LNCaP clone FGC (cell line): ENCODE data around the gene DGCR2.

Experiments
- DNase-seq: peaks from one replicate; pipeline ENCODE4 v3.0.0-alpha.2; 2011; ENCODE audit warnings: low read depth
- H3K4me3 ChIP-seq: 2 replicates; pipeline ENCODE4 v1.5.1; 2011; ENCODE audit warnings: mild to moderate bottlenecking, low read depth, low read length, control low read depth
- TF ChIP-seq, protein P1 (sequence below): IDR thresholded peaks from 2 replicates; pipeline ENCODE4 v1.5.1; 2012; ENCODE audit warnings: mild to moderate bottlenecking; ENCODE audit not compliant: control insufficient read depth, insufficient read depth; ENCODE audit errors: extremely low read depth

Gene DGCR2

DNA sequence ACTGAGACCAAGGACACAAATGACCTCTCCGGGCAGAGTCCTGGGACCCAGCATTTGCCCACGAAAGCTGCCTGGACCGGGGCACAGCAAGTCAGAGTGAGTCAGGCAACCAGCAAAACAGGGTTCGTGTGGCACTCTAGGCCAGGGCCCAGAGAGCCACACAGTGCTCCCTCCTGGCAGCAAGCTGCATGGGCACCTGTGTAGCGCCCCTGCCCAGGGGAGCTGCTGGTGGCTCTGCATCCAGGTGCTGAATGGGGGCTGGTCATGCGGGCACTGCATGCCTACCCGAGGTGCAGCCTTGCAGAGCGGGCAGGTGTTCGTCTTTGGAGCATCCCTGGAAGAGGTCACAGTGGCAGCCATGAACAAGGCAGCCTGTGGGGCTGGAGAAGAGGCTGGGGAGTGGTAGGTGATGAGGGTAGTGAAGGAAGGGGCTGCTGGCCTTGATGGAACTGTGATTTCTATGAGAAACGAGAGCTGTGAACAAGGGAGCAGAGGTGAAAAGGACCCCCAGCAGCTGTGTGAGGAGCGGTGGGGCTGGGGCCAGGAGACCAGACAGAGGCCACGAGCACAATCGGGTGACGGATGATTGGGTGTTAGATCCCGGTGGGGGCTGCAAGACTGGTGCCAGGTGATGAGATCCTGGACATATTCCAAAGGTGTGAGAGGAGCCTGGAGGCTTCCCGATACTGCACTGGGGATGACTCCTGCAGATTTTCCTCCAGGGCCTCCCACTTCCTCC lies 63.3 kb downstream of the DGCR2 start:
- TF ChIP-seq, protein P1, sequence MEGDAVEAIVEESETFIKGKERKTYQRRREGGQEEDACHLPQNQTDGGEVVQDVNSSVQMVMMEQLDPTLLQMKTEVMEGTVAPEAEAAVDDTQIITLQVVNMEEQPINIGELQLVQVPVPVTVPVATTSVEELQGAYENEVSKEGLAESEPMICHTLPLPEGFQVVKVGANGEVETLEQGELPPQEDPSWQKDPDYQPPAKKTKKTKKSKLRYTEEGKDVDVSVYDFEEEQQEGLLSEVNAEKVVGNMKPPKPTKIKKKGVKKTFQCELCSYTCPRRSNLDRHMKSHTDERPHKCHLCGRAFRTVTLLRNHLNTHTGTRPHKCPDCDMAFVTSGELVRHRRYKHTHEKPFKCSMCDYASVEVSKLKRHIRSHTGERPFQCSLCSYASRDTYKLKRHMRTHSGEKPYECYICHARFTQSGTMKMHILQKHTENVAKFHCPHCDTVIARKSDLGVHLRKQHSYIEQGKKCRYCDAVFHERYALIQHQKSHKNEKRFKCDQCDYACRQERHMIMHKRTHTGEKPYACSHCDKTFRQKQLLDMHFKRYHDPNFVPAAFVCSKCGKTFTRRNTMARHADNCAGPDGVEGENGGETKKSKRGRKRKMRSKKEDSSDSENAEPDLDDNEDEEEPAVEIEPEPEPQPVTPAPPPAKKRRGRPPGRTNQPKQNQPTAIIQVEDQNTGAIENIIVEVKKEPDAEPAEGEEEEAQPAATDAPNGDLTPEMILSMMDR: peak; percentile 58
- DNase-seq: no peak

DNA sequence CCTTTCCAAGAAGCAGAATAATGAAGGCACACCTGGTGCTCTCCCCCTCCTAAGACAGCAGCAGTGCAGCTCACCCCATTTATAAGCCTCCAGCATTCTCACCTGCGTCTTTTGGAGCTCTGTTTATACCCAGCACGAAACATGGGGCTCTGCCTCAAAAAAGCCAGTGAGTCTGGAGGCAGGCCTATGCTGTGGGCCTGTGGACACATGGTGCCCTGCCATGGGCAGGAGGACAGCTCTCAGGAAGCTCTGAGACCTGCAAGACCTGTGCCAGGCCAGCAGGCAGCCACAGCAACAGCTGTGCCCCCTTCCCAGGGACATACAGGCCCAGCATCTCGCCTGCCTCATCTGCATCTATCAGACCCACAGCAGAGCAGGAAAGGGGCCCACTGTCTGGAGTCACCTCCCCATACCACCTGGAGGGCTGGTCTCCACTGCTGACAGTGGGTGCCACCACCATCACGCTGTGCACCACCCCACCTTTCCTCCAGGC lies 64.2 kb downstream of the DGCR2 start:
- DNase-seq: no peak
- H3K4me3 ChIP-seq: no peak overlapping the region
- TF ChIP-seq, protein P1: no peak

More for the DNA sequence above, 63.3 kb downstream of the DGCR2 start:
- H3K4me3 ChIP-seq: no peak overlapping the region

DNA sequence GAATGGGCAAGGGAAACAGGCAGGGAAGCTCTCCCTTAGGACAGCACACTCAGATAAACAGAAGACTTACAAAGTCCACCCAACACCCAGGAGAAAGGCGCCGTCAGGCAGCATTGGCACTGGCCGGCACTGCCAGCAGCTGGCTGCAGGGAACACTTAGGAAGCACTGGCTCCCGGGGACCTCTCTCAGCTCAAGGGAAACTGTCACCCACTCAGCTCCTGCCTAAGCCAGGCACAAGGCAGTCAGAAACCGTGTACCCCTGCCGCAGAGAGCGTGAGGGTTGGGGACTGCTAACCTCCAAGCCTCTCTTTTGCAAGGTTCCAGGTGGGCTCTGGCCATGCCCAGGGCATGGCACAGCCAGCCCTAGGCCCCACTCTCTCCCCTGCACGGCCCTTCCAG lies 64.7 kb downstream of the DGCR2 start:
- TF ChIP-seq, protein P1: no peak
- DNase-seq: no peak
- H3K4me3 ChIP-seq: no peak overlapping the region

DNA sequence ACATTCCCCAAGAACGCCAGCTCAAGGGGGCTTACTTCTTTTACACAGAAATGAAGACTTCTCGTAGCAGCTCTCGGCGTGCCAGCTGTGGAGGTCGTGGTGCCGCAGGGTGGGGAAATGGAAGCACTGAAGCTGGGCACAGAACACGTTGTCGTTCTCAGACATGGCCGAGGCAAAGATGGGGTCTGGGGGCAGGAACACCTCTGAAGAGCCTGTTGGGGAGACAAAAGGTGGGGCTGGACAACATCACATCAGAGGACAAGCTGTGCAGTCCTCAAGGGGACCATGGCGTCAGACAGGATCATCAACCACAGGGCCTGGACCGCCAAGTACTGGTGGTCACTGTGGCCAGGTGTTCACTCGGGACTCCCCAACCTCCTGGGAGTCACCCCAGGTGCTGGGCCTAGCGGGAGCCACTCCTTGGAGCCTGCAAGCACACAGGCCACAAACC lies 65.2 kb downstream of the DGCR2 start:
- no peak for DNase-seq
- H3K4me3 ChIP-seq: no peak overlapping the region
- TF ChIP-seq, protein P1: no peak

DNA sequence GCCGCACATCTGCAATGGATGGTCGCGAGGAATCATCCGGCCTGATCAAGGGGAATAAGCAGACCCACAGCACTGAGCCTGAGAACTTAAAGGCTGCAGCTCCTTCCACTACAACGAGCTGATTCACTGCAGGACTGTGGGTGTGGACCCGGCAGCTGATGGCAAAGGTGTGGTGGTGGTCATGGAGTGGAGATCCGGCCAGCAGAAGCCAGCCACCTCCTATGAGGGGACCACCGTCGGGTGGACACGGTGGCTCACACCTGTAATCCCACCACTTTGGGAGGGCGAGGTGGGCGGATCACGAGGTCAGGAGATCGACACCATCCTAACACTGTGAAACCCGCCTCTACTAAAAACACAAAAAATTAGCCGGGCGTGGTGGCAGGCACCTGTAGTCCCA lies 66.4 kb downstream of the DGCR2 start:
- DNase-seq: no peak
- TF ChIP-seq, protein P1: no peak
- H3K4me3 ChIP-seq: no peak overlapping the region

DNA sequence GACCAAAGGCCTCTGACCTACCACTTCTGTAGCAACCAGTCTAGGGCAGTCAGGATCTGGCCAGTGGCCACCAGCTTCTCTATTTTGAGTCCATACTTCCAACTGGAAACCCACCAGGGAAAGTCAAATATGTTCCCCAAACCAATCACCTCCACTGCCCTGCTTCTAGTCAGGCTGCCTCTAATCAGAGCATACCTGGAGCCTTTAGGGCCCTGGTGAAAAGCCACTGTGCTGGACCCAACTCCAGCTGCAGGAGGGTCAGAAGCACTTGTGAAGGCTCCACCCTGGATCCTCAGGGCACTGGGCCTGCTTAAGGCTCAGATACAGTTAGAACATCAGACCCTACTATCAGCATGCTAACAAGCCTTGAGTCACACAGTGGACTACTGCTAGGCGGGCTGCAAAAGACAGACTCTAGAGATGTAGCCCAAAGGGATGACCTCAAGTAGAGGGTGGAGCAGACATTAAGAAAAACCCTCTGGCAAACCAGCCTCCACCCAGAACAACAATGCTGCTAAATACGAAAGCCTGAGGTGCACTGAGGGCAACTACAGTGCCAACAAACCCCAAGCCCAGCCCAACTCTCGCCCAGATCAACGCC lies 69.2 kb downstream of the DGCR2 start:
- no peak for DNase-seq
- TF ChIP-seq, protein P1: no peak

More for the DNA sequence above, 69.2 kb downstream of the DGCR2 start:
- no peak overlapping the region for H3K4me3 ChIP-seq
